Common myeloid progenitor, CD34-positive (primary cell): Measurements from ENCODE around the gene TEX54.

Experiments
- CTCF ChIA-PET: fragments of 350-600 bp; sonication (Branson Sonifier 250); formaldehyde crosslinking; loops from one replicate; lab custom pipeline; 2021; ENCODE audit warnings: antibody characterized with exemption; lab: Charles Lee
- POLR2A ChIA-PET: fragments of 350-600 bp; sonication (Branson Sonifier 250); formaldehyde crosslinking; loops from one replicate; lab custom pipeline; 2021; ENCODE audit warnings: antibody characterized with exemption; lab: Charles Lee
- DNase-seq, 3 donors: peaks; one replicate each; pipeline versions ENCODE4 v3.0.0 to v3.0.0-alpha.2; 2013
- H3K27ac ChIP-seq, 2 experiments: 1 replicate in 1 of 2; 2 replicates in 1 of 2; pipeline ENCODE4 v1.7.0; 2013; ENCODE audit warnings: inconsistent platforms in 2 of 2, low read length in 2 of 2, mild to moderate bottlenecking in 2 of 2, low read depth in 1 of 2, moderate library complexity in 1 of 2; ENCODE audit not compliant: severe bottlenecking in 2 of 2, insufficient read depth in 1 of 2, poor library complexity in 1 of 2
- H3K27me3 ChIP-seq, 5 experiments: replicated peaks in 2 of 5; 1 replicate in 3 of 5; 2 replicates in 2 of 5; pipeline versions ENCODE4 v1.6.1 to v1.7.0; 2013; ENCODE audit warnings: low read length in 4 of 5, mild to moderate bottlenecking in 2 of 5, moderate library complexity in 2 of 5, inconsistent platforms in 1 of 5; ENCODE audit not compliant: insufficient read depth in 5 of 5, control insufficient read depth in 4 of 5
- H3K36me3 ChIP-seq, 4 experiments: 1 replicate in 2 of 4; 2 replicates in 2 of 4; pipeline versions ENCODE4 v1.6.1 to v1.7.0; 2013; ENCODE audit warnings: low read length in 3 of 4, control low read depth in 1 of 4, mild to moderate bottlenecking in 1 of 4; ENCODE audit not compliant: control insufficient read depth in 4 of 4, insufficient read depth in 4 of 4
- H3K4me1 ChIP-seq, 4 experiments: 1 replicate in 3 of 4; 2 replicates in 1 of 4; pipeline versions ENCODE4 v1.6.1 to v1.7.1; 2013; ENCODE audit warnings: low read length in 3 of 4, mild to moderate bottlenecking in 3 of 4, control low read depth in 1 of 4, inconsistent platforms in 1 of 4, moderate library complexity in 1 of 4; ENCODE audit not compliant: control insufficient read depth in 4 of 4, insufficient read depth in 4 of 4; ENCODE audit errors: control extremely low read depth in 1 of 4
- H3K4me3 ChIP-seq, 7 experiments: 1 replicate in 4 of 7; 2 replicates in 3 of 7; pipeline versions ENCODE4 v1.5.1 to v1.7.0; 2013; ENCODE audit warnings: mild to moderate bottlenecking in 7 of 7, low read length in 6 of 7, moderate library complexity in 6 of 7, inconsistent platforms in 2 of 7, low read depth in 2 of 7, control low read depth in 1 of 7; ENCODE audit not compliant: insufficient read depth in 4 of 7, control insufficient read depth in 1 of 7; ENCODE audit errors: extremely low read depth in 1 of 7
- H3K9me3 ChIP-seq, 5 experiments: 1 replicate in 4 of 5; 2 replicates in 1 of 5; pipeline versions ENCODE4 v1.6.1 to v1.7.1; 2013; ENCODE audit warnings: low read length in 4 of 5, mild to moderate bottlenecking in 2 of 5, inconsistent platforms in 1 of 5, low read depth in 1 of 5, moderate library complexity in 1 of 5; ENCODE audit not compliant: control insufficient read depth in 4 of 5, insufficient read depth in 2 of 5; ENCODE audit errors: control extremely low read depth in 1 of 5
- WGBS: methylation state at CpG from one replicate; pipeline ENCODE4 v1.1.5; 2013; ENCODE audit not compliant: insufficient coverage; 5-methylcytosine and 5-hydroxymethylcytosine counted together

The TEX54 gene

DNA sequence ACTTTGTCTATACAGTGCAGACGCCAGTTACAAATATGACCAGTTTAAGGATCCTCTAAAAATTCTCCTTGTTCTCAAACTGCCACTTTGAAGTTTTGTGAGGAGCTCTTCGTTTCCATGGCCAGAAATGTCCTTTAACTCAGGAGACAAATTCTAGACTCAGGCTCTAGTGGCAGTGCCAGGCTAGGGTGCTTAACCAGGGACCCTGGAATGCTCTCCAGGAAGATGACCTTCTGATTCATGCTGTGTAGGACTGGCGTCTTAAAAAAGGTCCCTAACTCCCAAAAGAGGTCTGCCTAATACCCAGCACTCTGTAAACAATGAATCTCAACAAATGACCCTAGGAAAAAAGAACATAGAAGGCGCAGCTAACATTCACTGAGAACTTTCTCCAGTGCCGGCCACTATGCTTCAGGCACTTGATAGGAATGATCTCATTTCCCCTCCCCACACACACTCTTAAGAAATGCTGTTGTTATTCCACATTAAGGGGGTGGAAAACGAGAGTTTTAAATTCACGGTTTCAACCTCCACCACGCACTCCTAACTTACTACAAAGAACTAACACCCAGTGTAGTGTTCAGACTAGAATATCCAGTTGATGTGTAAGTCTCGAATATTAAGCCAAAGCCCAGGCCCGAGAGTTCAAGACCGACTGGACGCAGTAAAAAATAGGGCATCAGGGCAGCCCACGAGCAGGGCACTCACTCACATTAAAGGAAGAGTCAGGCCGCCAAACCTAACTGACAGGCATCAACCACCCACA is 28.1 kb downstream of the TEX54 start:
- CTCF ChIA-PET = interaction anchor here (1.0 to 1.9 kb wide), 4 partner anchors 9 to 16 kb away, joined by 3 to 9 read pairs (median 5); no protein-coding TSS in a partner anchor
- WGBS = 14% methylated on average over 7 of the region's 14 CpGs

GRCh38 chr11:62801071-62801470 is 31.6 kb downstream of the TEX54 start:
- Histone ChIP-seq H3K9me3 (no peaks in the 10 kb centered on the region), H3K4me3 (no peak overlapping the region), H3K36me3 (peaks cover 17 to 72% (median 59%) of the 10 kb centered on the region in 4 experiments), H3K27me3 (no peaks in the 10 kb centered on the region), H3K4me1 (peaks cover 11 to 23% (median 16%) of the 10 kb centered on the region in 4 experiments), H3K27ac (no peak overlapping the region)
- 94% methylated on average over 3 of the region's 4 CpGs for WGBS
- CTCF ChIA-PET = interaction anchor here (0.7 to 1.6 kb wide), 3 partner anchors 11 to 28 kb away, joined by 3 to 10 read pairs (median 4); no protein-coding TSS in a partner anchor
- POLR2A ChIA-PET = interaction anchor here (1.3 kb wide), 1 partner anchor 9 kb away, joined by 3 read pairs; no protein-coding TSS in a partner anchor
- no peak for DNase-seq

More for the DNA sequence above, 28.1 kb downstream of the TEX54 start:
- no peaks in the 10 kb centered on the region for H3K27me3 ChIP-seq
- peaks cover 15 to 43% (median 34%) of the 10 kb centered on the region in 4 experiments for H3K36me3 ChIP-seq
- peak overlapping the region; percentile 82 to 99 (median 93) for H3K4me3 ChIP-seq
- peaks cover 11 to 45% (median 24%) of the 10 kb centered on the region in 4 experiments for H3K4me1 ChIP-seq
- peak overlapping the region; percentile 79 to 91 for H3K27ac ChIP-seq
- POLR2A ChIA-PET = interaction anchor here (0.9 to 3.5 kb wide), 8 partner anchors 9 to 37 kb away, joined by 3 to 16 read pairs (median 6); partner anchors contain the start of genes STX5, TMEM179B and WDR74
- DNase-seq = peak in 1 of 3 donors; percentile 42
- no peaks in the 10 kb centered on the region for H3K9me3 ChIP-seq

DNA sequence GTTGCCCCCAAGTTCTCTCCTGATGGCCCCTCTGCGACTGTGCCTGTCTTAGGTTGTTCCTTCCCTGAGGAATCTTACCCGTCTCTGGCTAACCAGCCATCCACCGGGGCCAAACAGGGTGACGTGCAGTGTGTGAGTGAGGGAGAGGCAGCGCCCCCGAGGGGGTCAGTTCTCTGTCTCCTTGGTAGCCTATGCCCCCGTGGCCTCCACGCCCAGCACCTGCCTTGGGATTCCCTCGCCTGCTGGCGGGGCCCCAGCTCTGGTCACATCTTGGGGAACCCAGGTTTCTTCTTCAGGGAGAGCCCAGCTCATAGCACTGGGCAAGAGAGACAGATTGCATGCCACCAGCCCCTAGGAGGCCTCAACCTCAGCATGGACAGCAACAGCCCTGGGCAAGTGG is 33.2 kb downstream of the TEX54 start:
- Histone ChIP-seq H3K27me3 (no peaks in the 10 kb centered on the region), H3K36me3 (peaks cover 21 to 88% (median 70%) of the 10 kb centered on the region in 4 experiments), H3K27ac (no peak overlapping the region), H3K4me1 (peaks cover 8 to 12% (median 9%) of the 10 kb centered on the region in 4 experiments), H3K9me3 (no peaks in the 10 kb centered on the region), H3K4me3 (no peak overlapping the region)
- WGBS = 96% methylated on average over 9 of the region's 10 CpGs
- DNase-seq = no peak
- POLR2A ChIA-PET = interaction anchor here (1.3 kb wide), 1 partner anchor 33 kb away, joined by 4 read pairs; the partner anchor contains the start of genes STX5 and TEX54
- CTCF ChIA-PET = interaction anchor here (1.2 kb wide), 1 partner anchor 17 kb away, joined by 3 read pairs; no protein-coding TSS in a partner anchor

DNA sequence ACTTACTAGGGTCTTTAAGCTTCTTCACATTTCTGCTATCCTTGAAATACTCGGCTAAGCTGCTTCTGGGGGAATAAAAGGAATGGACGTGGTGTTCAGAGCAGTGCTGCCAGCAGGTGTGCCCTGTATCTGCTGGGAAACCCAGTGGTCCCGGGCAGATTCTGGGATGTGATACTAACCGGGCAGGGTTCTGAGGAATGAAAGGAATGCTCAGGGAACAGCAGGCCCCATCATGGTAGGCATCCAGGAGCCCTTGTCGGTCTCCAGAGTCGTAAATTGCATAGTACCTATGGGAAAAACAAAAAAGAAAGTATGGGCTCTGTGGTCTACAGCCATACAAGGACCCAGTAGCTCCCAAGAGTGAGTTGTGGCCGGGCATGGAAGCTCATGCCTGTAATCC is 36.4 kb downstream of the TEX54 start:
- POLR2A ChIA-PET = interaction anchor here (0.6 to 2.5 kb wide), 2 partner anchors 9 to 17 kb away, joined by 3 to 16 read pairs; partner anchors contain the start of gene NXF1
- Histone ChIP-seq H3K9me3 (no peaks in the 10 kb centered on the region), H3K27ac (no peak overlapping the region), H3K4me1 (peaks cover 0 to 13% (median 11%) of the 10 kb centered on the region in 4 experiments), H3K27me3 (no peaks in the 10 kb centered on the region), H3K36me3 (peaks cover 18 to 83% (median 66%) of the 10 kb centered on the region in 4 experiments), H3K4me3 (no peak overlapping the region)
- WGBS = 98% methylated on average over 7 of the region's 7 CpGs
- CTCF ChIA-PET = interaction anchor here (0.8 to 2.5 kb wide), 7 partner anchors 8 to 42 kb away, joined by 3 to 11 read pairs (median 5); partner anchors contain the start of genes NXF1, TMEM179B and ZBTB3
- DNase-seq = no peak

GRCh38 chr11:62794201-62794775 is 38.4 kb downstream of the TEX54 start:
- H3K36me3 ChIP-seq = peaks cover 13 to 78% (median 57%) of the 10 kb centered on the region in 4 experiments

GRCh38 chr11:62792202-62792575 is 40.5 kb downstream of the TEX54 start:
- Histone ChIP-seq H3K27me3 (no peaks in the 10 kb centered on the region), H3K4me3 (peak overlapping the region in 6 of 7 experiments; percentile 53 to 98 (median 92)), H3K36me3 (peaks cover 17 to 67% (median 47%) of the 10 kb centered on the region in 4 experiments), H3K27ac (peak overlapping the region; percentile 66 to 88), H3K9me3 (no peaks in the 10 kb centered on the region), H3K4me1 (peaks cover 8 to 44% (median 38%) of the 10 kb centered on the region in 4 experiments)
- POLR2A ChIA-PET = interaction anchor here (1.0 to 2.6 kb wide), 5 partner anchors 8 to 64 kb away, joined by 3 to 10 read pairs (median 3); partner anchors contain the start of genes HNRNPUL2, NXF1, STX5 and TTC9C
- WGBS = 31% methylated on average over 11 of the region's 11 CpGs
- DNase-seq = no peak
- CTCF ChIA-PET = interaction anchor here (0.9 to 1.6 kb wide), 5 partner anchors 12 to 58 kb away, joined by 3 to 6 read pairs (median 4); partner anchors contain the start of genes NXF1, STX5 and TEX54

More at GRCh38 chr11:62794201-62794775, 38.4 kb downstream of the TEX54 start:
- 95% methylated on average over 4 of the region's 8 CpGs for WGBS
- ChIA-PET POLR2A (interaction anchor here (0.9 to 2.5 kb wide), 2 partner anchors 11 to 47 kb away, joined by 3 to 16 read pairs; partner anchors contain the start of gene NXF1), CTCF (interaction anchor here (1.0 to 1.2 kb wide), 6 partner anchors 8 to 38 kb away, joined by 3 to 5 read pairs (median 3); partner anchors contain the start of gene STX5)
- peaks cover 2 to 27% (median 27%) of the 10 kb centered on the region in 4 experiments for H3K4me1 ChIP-seq
- no peak for DNase-seq
- no peak overlapping the region for H3K27ac ChIP-seq
- no peaks in the 10 kb centered on the region for H3K27me3 ChIP-seq
- no peaks in the 10 kb centered on the region for H3K9me3 ChIP-seq
- no peak overlapping the region for H3K4me3 ChIP-seq
